AG04449 (cell line): ENCODE measurements around the gene IRGC.

Experiments used
- CTCF ChIA-PET: fragments of 350-600 bp; formaldehyde crosslinking; extraction: SDS; loops from one replicate; lab custom pipeline; 2021; ENCODE audit warnings: antibody characterized with exemption; lab: Yijun Ruan, JAX
- POLR2A ChIA-PET: fragments of 400-600, 350-600 bp; formaldehyde crosslinking; extraction: SDS; loops from one replicate; lab custom pipeline; 2020; ENCODE audit warnings: antibody characterized with exemption, inconsistent platforms; lab: Yijun Ruan, JAX
- DNase-seq: peaks from one replicate; pipeline ENCODE4 v3.0.0-alpha.2; 2010; ENCODE audit warnings: low read depth, low spot score
- H3K4me3 ChIP-seq: 2 replicates; pipeline ENCODE4 v1.5.1; 2011; ENCODE audit warnings: low read depth, mild to moderate bottlenecking, control low read depth, low read length
- CTCF ChIP-seq: IDR thresholded peaks from one replicate; pipeline ENCODE4 v1.5.1; 2011; ENCODE audit warnings: mild to moderate bottlenecking, moderate library complexity, low read length, control low read depth, inconsistent platforms; ENCODE audit not compliant: insufficient read depth; ENCODE audit errors: missing control alignments

The IRGC gene

DNA sequence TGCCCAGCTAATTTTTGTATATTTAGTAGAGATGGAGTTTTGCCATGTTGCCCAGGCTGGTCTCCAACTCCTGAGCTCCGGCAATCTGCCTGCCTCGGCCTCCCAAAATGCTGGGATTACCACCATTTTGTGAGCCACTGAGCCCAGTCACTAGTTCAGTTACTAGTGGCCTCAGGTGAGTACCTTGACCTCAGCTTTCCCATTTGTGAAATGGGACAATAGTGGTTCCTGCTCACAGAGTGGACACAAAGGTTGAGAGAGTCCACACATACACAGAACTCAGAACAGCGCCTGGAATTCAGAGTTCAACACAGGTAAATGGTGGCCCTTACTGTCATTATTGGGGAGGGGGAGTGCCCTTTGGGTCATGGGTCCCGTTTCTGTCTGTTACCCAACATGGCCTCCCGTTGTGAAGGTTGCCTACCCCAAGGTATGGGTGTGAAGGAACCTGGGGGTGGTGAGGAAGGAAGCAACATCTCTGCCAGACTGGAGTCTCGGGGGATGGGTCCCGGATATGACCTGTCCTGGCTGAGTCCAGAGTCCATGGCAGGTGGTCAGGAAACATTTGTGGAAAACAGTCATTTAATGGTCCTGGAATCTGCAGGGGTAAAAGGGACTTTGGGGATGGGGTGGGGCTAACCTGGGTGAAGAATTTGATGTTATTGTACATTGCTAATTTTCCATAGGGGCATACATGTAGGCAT, 11.7 kb upstream of the IRGC start:
- no peak for DNase-seq
- POLR2A ChIA-PET, result no interaction called here
- TF ChIP-seq CTCF, result no peak
- CTCF ChIA-PET, result interaction anchor here (0.9 to 1.0 kb wide), 2 partner anchors 41 to 105 kb away, joined by 4 read pairs; no protein-coding TSS in a partner anchor
- H3K4me3 ChIP-seq, result no peak overlapping the region

DNA sequence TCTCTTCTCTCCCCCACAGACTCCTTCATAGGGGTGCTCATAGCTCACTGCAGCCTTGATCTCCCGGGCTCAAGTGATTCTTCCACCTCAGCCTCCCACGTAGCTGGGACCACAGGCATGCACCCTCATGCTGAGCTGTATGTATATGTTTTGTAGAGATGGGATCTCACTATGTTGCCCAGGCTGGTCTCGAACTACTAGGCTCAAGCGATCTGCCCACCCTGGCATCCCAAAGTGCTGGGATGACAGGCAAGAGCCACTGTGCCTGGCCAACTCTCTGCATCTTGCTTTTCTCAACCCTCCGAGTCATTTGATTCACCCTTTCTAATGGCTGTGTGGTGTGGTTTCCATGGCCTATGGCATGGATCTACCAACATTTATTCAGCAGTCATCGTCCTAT, 10.1 kb upstream of the IRGC start:
- ChIA-PET POLR2A (no interaction called here), CTCF (no interaction called here)
- no peak for DNase-seq
- H3K4me3 ChIP-seq, result no peak overlapping the region
- TF ChIP-seq CTCF, result no peak

DNA sequence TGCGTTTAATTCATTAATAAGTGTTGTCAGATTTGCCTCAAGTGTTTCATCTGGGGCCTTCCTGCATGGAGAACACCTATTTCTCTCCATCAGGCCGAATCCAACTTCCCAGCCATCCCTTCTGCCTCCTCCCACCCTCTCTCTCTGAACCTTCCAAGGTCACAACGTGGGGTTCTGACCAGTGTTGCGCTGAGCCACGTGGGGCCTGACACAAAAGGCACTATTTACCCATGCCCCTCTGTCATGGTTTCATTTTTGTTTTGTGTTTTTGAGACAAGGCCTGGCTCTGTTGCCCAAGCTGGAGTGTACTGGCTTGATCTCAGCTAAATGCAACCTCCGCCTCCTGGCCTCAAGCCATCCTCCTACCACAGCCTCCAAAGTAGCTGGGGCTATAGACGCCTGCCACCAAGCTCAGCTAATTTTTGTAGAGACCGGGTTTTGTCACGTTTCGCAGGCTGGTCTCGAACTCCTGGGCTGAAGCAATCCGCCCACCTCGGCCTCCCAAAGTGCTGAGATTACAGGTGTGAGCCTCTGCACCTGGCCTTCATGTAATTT, 8.6 kb upstream of the IRGC start:
- no peak for DNase-seq
- H3K4me3 ChIP-seq, result no peak overlapping the region
- ChIA-PET POLR2A (no interaction called here), CTCF (no interaction called here)
- no peak for TF ChIP-seq CTCF

DNA sequence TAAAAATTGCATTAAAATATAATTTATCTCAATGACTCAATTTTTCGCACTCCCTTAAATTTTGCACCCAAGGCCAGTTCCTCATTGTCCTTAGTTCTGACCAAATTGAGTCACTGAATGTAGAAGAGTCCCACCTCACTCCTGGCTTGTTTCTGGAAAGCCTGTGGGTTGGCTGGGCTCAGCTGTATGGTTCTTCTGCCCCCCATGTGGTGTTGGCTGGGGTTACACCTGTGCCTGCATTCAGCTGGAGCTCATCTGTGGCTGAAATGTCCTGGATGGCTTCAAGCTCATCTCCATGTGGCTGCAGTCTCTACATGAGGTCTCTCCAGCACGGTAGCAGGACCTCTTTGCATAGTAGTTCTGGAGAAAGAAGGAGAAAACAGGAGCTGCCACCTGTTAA, 7.2 kb upstream of the IRGC start:
- no peak for TF ChIP-seq CTCF
- DNase-seq, result no peak
- POLR2A ChIA-PET, result no interaction called here
- H3K4me3 ChIP-seq, result no peak overlapping the region
- CTCF ChIA-PET, result no interaction called here

DNA sequence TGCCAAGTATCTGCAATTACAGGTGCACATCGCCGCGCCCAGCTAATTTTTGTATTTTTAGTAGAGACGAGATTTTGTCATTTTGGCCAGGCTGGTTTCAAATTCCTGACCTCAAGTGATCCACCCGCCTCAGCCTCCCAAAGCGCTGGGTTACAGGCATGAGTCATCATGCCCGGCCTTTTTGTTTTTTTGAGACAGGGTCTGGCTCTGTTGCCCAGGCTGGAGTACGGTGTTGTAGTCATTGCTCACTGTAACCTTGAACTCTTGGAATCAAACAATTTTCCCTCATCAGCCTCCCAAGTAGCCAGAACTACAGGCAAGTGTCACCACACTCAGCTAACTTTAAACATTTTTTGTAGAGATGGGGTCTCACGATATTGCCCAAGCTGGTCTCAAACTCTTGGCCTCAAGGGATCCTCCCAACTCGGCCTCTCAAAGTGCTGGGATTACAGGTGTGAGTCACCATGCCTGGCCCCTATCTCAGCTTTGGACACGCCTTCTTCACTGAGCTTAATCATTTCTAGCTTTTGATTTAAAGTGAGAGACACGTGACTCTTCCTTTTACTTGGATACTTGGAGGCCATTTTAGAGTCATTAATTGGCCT, 4.0 kb upstream of the IRGC start:
- ChIA-PET CTCF (interaction anchor here (1.1 kb wide), 1 partner anchor 9 kb away, joined by 4 read pairs; no protein-coding TSS in a partner anchor), POLR2A (no interaction called here)
- no peak for DNase-seq
- TF ChIP-seq CTCF, result no peak
- H3K4me3 ChIP-seq, result no peak overlapping the region

DNA sequence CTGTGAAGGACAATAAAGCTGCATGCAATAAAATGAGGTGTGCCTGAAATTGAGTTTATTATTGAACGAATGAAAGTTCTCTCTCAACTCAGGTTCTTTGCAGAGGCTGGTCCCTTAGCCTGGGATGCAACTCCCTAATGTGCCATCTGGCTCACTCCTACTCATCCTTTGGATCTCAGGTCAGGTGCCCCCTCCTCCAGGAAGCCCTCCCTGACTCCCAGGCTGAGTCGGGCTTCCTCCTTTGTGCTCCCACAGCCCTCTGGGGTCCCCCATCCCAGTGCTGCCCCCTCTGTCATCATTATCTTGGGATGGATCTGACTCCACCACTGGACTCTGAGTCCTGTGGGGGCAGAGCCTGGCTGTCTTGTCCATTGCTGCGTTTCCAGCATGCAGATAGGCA, 2.7 kb upstream of the IRGC start:
- no peak for TF ChIP-seq CTCF
- POLR2A ChIA-PET, result no interaction called here
- no peak for DNase-seq
- H3K4me3 ChIP-seq, result no peak overlapping the region
- CTCF ChIA-PET, result no interaction called here
